Esophagus squamous epithelium (tissue), 5 donors: ENCODE data around the gene LITAF. TPM values are rescaled to one million over a fixed set of nuclear protein-coding genes. Genes with fewer than 3 reads are reported as not detected.

ENCODE experiments used
- DNase-seq: peaks from one replicate; lab custom pipeline; 2025; lab: John Stamatoyannopoulos, UW
- H3K27ac ChIP-seq, 4 donors: fragments of 200-600 bp; sonication (generic); one replicate each; pipeline ENCODE4 v1.5.1; 2016 to 2019; ENCODE audit warnings: mild to moderate bottlenecking in 1 of 4
- H3K27me3 ChIP-seq, 4 donors: fragments of 200-600 bp; sonication (generic); 1 replicate in 3 of 4; 2 replicates in 1 of 4; pipeline versions ENCODE4 v1.5.1 to v1.6.0; 2017 to 2021; ENCODE audit warnings: antibody characterized with exemption in 1 of 4
- H3K36me3 ChIP-seq, 3 donors: fragments of 200-600 bp; sonication (generic); one replicate each; pipeline ENCODE4 v1.5.1; 2016 to 2019
- H3K4me1 ChIP-seq, 3 donors: fragments of 200-600 bp; sonication (generic); one replicate each; pipeline ENCODE4 v1.5.1; 2017 to 2019
- H3K4me3 ChIP-seq, 4 donors: fragments of 200-600 bp; sonication (generic); 1 replicate in 3 of 4; 2 replicates in 1 of 4; pipeline ENCODE4 v1.5.1; 2016 to 2019; ENCODE audit warnings: mild to moderate bottlenecking in 2 of 4, moderate library complexity in 1 of 4
- H3K9me3 ChIP-seq, 3 donors: fragments of 200-600 bp; sonication (generic); one replicate each; pipeline ENCODE4 v1.5.1; 2016 to 2019
- CTCF ChIP-seq, 6 experiments: fragments of 450-650 bp in 4 of 6; fragments of 200-600 bp in 2 of 6; sonication (generic) in 2 of 6; IDR thresholded peaks; one replicate each; pipeline ENCODE4 v1.5.1; 2016 to 2019; ENCODE audit warnings: antibody characterized with exemption in 6 of 6, mild to moderate bottlenecking in 4 of 6, moderate library complexity in 4 of 6
- POLR2A ChIP-seq, 4 donors: fragments of 450-650 bp; IDR thresholded peaks; one replicate each; pipeline ENCODE4 v1.6.1; 2017; ENCODE audit warnings: antibody characterized with exemption in 4 of 4, mild to moderate bottlenecking in 4 of 4, moderate library complexity in 3 of 4
- WGBS, 2 donors: methylation state at CpG; one replicate each; pipeline ENCODE4 v1.1.5; 2018; 5-methylcytosine and 5-hydroxymethylcytosine counted together
- intact Hi-C: fragments of 100-400 bp; cut with DNase I; formaldehyde crosslinking; loops from one replicate; pipeline ENCODE4 v1.15.0; 2022
- total RNA-seq, 4 donors: library from RNA; depleted of rRNA; stranded (reverse); fragments of >200 nt; gene quantifications; one replicate each; pipeline ENCODE4 v1.1.0, GENCODE V29; 2016
- donor health status: DM: yes; HTN: yes; CAD: no.

The LITAF gene
- total RNA-seq, 4 donors from 2014 or later: 13.7 to 44.4 (median 34.4) TPM

DNA sequence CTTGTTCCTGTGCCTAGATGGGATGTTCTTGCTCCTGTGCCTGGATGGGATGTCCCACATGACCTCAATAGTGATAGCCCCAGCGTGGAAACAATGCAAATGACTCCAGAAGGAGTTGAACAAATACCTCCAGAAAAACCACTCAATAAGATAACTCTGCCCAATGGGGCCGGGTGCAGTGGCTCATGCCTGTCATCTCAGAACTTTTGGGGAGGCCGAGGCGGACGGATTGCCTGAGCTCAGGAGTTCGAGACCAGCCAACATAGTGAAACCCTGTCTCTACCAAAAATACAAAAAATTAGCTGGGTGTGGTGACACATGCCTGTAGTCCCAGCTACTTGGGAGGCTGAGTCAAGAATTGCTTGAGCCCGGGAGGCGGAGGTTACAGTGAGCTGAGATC is 15.2 kb upstream of the LITAF start:
- H3K9me3 ChIP-seq: no peaks in the 10 kb centered on the region
- no peak for DNase-seq
- H3K27ac ChIP-seq: no peak overlapping the region
- intact Hi-C loops: no loop called here
- TF ChIP-seq CTCF (IDR thresholded peaks at IDR 0.05): no peak
- no peak for TF ChIP-seq POLR2A (IDR thresholded peaks at IDR 0.05)
- no peak overlapping the region for H3K4me3 ChIP-seq
- no peaks in the 10 kb centered on the region for H3K36me3 ChIP-seq
- H3K4me1 ChIP-seq: peaks cover 6 to 39% (median 11%) of the 10 kb centered on the region in 3 donors
- H3K27me3 ChIP-seq: no peaks in the 10 kb centered on the region
- WGBS, 2 donors: 92 to 94% methylated on average over 7 to 8 of the region's 8 CpGs

DNA sequence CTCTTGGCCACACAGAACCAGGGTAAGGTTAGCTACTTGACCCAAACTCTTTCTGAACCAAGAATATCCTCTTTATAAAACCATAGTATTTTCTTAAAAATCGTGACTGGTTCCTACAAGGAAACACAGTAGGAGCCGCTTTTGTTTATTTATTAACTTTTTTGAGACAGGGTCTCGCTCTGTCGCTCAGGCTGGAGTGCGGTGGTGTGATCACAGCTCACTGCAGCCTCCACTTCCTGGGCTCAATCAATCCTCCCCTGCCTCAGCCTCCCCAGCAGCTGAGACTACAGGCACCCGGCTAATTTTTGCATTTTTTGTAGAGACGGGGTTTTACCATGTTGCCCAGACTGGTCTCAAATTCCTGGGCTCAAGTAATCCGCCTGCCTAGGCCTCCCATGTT is 14.7 kb upstream of the LITAF start:
- Histone ChIP-seq H3K27ac (no peak overlapping the region), H3K9me3 (no peaks in the 10 kb centered on the region), H3K36me3 (no peaks in the 10 kb centered on the region), H3K27me3 (no peaks in the 10 kb centered on the region), H3K4me3 (no peak overlapping the region), H3K4me1 (peaks cover 6 to 44% (median 14%) of the 10 kb centered on the region in 3 donors)
- intact Hi-C loops: no loop called here
- WGBS, 2 donors: 86 to 88% methylated on average over 7 of the region's 8 CpGs
- TF ChIP-seq POLR2A (IDR thresholded peaks at IDR 0.05) (no peak), CTCF (IDR thresholded peaks at IDR 0.05) (no peak)
- DNase-seq: no peak

- no peak for DNase-seq
- no peak for TF ChIP-seq POLR2A (IDR thresholded peaks at IDR 0.05)
- intact Hi-C loops: no loop called here
- no peaks in the 10 kb centered on the region for H3K27me3 ChIP-seq
- H3K4me3 ChIP-seq: no peak overlapping the region
- no peaks in the 10 kb centered on the region for H3K36me3 ChIP-seq
- H3K9me3 ChIP-seq: no peaks in the 10 kb centered on the region
- no peak overlapping the region for H3K27ac ChIP-seq
- H3K4me1 ChIP-seq: peaks cover 6 to 42% (median 14%) of the 10 kb centered on the region in 3 donors
- WGBS, 2 donors: 91 to 95% methylated on average over 4 of the region's 4 CpGs
Measured at GRCh38 chr16:11599579-11599978, 12.9 kb upstream of the LITAF start.

DNA sequence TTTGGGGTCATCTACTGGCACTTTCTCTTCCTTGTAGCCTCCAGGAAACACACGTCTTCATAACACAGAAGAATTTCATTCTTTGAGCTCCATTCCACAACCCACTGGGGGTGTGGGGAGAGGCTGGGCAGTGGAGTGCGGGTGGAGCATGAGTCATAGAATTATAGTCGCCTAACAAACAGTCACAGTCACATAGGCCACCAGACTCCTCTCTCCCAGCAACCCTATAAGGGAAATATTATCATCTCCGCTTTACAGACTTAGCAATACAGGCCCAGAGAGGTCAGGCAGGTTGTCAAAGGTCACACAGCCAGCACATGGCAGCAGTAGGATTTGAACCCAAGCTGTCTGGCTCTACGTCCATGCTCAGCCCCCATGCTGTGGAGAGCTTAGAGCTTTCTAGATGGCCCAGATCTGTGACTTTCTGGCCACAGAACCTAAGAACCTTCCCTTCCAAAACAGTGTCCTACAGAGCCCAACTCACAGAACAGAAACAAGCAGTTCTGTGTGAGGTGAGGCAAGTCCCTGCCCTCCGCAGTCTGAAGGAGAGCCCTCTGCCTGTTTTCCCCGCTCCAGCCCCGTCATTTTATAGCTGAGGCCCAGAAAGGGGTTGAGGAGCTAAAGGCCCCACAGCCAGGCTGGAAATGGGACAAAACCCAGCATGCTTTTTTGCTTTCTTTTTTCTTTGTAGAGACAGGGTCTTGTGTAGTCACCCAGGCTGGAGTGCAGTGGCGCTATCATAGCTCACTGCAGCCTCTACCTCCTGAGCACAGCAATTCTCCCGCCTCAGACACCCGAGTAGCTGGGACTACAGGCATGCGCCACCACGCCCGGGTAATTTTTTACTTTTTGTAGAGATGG is 10.7 kb upstream of the LITAF start:
- Histone ChIP-seq H3K27me3 (no peaks in the 10 kb centered on the region), H3K36me3 (no peaks in the 10 kb centered on the region), H3K27ac (peak overlapping the region; percentile 1 to 76 (median 43)), H3K4me3 (no peak overlapping the region), H3K4me1 (peaks cover 6 to 29% (median 14%) of the 10 kb centered on the region in 3 donors), H3K9me3 (no peaks in the 10 kb centered on the region)
- 65 to 70% methylated on average over 14 of the region's 14 CpGs for WGBS, 2 donors
- TF ChIP-seq POLR2A (IDR thresholded peaks at IDR 0.05) (no peak), CTCF (IDR thresholded peaks at IDR 0.05) (no peak)
- DNase-seq: no peak
- intact Hi-C loops: no loop called here

DNA sequence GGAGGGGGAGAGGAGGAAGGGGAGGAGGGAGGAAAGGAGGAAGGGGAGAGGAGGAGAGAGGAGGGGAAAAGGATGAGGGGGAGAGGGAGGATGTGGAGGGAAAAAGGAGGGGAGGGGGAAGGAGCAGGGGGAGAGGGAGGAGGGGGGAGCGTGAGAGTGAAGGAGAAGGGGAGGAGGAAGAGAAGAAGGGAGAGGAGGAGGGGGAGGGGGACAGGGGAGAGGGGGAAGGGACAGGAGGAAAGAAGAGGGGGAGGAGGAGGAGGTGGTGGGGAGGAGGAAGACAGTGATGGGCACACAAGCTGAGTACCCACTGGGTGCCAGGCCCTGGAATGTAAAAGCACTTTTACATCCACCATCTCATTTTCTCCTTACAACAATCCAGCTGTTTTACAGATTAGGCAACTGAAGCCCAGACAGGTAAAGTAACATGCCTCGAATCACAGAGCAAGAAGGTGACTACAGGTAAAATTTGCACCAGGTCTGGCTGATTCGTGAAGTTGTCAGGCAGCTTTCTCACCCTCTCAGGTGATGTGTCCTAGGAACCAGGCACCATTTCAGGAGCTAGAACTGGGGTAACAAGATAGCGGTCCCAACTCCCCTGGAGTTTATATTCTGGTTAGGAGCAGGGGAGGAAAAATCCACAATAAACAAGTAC is 10.0 kb upstream of the LITAF start:
- 62 to 72% methylated on average over 3 to 4 of the region's 4 CpGs for WGBS, 2 donors
- Histone ChIP-seq H3K4me3 (no peak overlapping the region), H3K9me3 (no peaks in the 10 kb centered on the region), H3K27ac (peak overlapping the region in 3 of 4 donors; percentile 42 to 76 (median 44)), H3K4me1 (peaks cover 6 to 29% (median 14%) of the 10 kb centered on the region in 3 donors), H3K36me3 (no peaks in the 10 kb centered on the region), H3K27me3 (no peaks in the 10 kb centered on the region)
- TF ChIP-seq POLR2A (IDR thresholded peaks at IDR 0.05) (no peak), CTCF (IDR thresholded peaks at IDR 0.05) (no peak)
- DNase-seq: no peak
- intact Hi-C loops: no loop called here
